ENCODE results near the gene PDE6B.
A peak's percentile ranks its signal among the peaks of the same experiment; 100 is the strongest.

The PDE6B gene

DNA sequence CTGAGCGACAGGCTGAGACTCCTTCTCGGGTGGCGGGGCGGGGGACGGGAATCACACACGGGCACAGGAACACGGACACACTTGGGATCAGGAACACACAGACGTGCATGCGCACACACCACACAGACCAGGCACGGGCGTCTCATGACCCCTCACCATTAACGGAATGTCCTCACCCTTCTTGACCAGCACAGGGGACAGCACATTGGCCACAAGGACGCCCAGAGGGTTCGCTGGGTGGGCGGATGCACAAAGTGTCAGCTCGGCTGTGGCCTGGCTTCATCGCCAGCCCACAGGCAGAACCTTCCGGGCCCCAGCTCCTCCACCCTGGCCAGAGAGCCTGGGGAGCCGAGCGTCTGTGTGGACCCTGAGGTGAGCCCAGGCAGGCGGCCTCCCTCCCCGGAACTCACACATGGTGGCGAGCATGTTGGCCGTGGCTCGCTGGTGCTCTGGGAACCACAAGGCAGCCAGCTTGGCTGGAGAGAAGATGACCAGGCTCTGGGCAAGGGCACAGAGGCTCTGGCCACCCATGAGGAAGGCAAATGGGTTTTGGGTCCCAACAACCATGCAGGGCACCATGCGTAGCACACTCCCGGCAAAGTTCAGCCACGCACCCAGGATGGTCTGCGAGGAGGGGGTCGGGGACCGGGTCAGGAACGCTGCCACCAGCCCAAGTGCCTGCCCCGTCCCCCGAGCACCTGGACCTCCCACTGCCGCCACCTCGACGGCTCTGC, 60.5 kb downstream of the PDE6B start:
- no peak for DNase-seq (ENCODE audit: low read depth)

DNA sequence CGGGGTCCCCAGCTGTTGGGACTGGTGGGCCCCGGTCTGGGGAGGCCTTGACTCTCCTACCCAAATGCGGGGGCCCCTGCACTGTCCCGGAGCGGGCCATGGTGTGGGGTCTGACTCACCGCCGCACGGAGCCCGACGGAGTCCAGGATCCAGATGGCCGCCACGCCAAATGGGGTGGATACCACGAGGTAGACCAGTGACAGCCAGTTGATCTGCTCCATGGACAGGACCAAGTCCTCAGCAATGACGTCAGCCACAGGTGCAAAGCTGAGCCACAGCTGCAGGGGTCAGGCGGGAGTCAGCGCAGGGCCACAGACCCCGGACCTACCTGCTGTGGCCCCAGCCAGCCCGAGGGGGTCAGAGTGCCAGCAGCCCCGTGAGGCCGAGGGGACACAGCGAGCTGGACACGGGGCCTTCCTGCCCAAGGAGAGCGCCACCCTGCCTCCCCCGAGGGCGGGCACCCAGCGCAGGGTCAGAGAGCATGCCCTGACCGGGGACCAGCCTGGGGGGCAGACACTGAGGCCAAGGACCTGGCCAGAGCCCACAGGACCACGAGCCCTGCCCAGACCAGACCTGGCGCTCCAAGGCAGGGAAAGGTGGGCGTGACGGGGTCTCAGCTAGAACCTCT, 61.2 kb downstream of the PDE6B start:
- no peak for DNase-seq (ENCODE audit: low read depth)
- TF ChIP-seq, protein P1, sequence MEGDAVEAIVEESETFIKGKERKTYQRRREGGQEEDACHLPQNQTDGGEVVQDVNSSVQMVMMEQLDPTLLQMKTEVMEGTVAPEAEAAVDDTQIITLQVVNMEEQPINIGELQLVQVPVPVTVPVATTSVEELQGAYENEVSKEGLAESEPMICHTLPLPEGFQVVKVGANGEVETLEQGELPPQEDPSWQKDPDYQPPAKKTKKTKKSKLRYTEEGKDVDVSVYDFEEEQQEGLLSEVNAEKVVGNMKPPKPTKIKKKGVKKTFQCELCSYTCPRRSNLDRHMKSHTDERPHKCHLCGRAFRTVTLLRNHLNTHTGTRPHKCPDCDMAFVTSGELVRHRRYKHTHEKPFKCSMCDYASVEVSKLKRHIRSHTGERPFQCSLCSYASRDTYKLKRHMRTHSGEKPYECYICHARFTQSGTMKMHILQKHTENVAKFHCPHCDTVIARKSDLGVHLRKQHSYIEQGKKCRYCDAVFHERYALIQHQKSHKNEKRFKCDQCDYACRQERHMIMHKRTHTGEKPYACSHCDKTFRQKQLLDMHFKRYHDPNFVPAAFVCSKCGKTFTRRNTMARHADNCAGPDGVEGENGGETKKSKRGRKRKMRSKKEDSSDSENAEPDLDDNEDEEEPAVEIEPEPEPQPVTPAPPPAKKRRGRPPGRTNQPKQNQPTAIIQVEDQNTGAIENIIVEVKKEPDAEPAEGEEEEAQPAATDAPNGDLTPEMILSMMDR (conservative IDR thresholded peaks at IDR 0.05; ENCODE audit: low read length) = no peak
- H3K4me3 ChIP-seq (ENCODE audit: low read length) = no peak overlapping the region

More for the DNA sequence above, 60.5 kb downstream of the PDE6B start:
- TF ChIP-seq, protein P1 (conservative IDR thresholded peaks at IDR 0.05; ENCODE audit: low read length) = no peak
- no peak overlapping the region for H3K4me3 ChIP-seq (ENCODE audit: low read length)

DNA sequence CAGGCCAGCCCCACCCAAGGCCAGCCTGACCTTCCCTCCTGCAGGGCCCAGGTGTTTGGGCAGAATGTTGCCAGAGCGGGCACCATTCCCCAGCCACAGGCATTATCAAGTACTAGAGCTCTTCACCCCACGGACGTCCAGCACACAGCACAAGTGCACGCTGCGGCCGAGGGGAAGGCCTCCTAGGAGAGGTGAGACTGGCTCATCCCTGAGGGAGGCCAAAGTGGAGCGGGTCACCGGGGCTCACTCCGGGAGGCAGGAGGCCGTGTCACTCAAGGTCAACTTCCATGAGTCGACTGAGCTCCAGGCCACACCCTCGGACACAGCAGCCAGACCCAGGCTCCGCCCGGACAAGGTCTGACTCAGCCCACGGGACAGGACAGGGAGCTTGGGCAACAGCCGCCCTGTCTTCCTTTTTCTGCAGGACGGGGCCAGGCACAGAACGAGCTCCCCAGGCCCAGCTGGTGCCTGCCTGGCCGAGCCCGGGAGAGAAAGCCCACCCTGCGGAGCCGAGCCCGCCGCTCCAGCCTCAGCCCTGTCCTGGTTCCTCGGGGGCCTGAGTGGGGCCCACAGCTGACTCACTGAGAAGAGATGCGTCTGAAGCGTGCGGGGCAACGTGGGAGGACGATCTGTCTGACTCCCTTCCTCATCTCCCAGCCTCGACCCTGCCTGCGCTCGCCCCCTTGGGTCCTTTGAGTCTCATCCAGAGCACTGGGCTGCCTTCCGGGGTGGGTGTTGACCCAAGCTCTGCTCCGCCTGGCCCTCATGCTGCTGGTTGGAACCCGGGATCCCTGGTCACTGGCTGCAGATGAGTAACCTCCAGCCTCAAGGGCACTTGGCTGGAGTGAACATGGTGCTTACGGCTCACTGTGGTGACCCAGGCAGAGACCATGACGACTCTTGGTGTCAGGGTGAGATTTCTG, 61.9 kb downstream of the PDE6B start:
- TF ChIP-seq, protein P1 (conservative IDR thresholded peaks at IDR 0.05; ENCODE audit: low read length) = no peak
- peak overlapping the region; percentile 61 for H3K4me3 ChIP-seq (ENCODE audit: low read length)
- DNase-seq (ENCODE audit: low read depth) = peak; percentile 87

DNA sequence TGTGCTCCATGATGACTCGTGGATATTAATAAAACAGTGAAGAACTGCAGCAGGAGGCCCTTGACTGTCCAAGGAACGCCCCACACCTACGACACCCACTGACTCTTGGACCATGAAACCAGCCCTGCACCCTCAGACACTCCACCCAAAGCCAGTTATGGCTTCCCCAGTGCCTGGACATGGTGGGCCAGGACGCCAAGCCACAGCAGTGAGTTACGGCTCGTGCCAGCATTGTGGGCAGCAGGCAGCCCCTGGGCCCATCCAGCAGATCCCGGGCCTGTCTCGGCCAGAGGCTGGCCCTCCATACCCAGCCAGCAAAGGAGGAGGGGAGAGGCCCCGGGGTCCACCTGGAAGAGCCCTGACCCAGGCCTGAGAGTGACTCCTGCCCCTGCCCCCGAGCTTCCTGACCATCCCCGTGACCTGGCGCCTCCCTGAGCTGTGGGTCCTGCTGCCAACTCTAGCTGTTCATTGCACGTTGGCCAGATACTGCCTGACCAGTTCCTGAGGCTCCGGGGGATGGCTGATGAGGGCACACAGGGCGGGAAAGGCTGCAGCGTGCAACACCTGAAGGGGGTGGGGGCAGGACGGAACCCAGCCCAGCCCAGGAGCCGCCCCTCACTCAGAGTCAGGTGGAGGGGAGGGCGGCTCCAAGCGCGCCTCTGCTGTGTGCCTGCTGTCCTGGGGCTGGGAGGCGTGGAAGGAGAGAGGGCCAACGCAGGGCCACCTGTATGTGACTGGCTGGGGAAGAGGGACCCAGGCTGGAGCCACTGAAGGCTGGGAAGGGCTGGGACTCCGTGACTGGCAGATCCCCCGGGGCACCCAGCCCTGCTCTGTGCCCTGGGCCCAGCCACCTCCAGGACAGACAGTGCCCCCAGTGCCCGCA, 62.8 kb downstream of the PDE6B start:
- peak overlapping the region; percentile 61 for H3K4me3 ChIP-seq (ENCODE audit: low read length)
- DNase-seq (ENCODE audit: low read depth) = no peak
- TF ChIP-seq, protein P1 (conservative IDR thresholded peaks at IDR 0.05; ENCODE audit: low read length) = no peak

DNA sequence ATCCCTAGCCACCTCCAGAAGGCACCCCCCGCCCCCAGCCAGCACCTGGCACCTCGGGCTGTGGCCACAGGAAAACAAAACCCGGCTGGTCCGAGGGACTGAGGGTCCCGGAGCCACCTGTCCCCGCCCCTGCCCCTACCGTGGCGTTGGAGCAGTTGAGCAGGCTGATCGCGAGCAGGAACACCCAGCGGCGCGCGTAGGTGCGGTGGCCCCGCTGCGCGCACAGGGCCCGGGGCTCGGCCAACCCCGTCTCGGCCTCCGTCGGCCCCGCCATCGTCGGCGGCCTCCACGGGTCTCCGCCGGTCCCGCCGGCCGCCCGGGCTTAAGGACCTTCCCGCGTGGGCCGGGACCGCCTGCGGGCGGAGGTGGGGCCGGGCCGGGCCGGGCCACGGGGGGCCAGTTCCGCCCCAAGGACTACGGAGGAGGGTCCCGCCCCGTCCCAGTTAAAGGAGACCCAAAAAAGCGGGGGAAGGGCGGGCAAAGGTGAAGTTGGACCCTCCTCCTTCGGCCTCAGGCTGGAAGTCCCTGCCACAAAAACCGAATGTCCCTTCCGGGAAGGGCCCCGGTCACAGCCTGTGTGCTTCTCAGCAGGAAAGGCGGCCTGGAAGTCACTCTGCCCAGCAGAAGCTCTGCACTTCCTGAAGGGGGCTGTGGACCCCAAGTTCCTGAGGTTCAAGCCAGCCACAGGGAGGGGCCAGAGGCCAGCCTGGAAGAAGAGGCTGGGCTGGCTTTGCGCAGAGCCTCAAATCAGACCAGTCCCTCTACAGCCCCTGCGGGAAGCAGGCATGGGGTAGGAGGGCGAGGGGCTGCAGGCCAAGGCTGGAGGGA, 63.7 kb downstream of the PDE6B start, which contains the start of gene SLC49A3:
Gene SLC49A3 (minus strand): TSS at position 298 of the 828 bp plus-strand sequence. CDS start 24 bp downstream, at position 274.
- TF ChIP-seq, protein P1 (conservative IDR thresholded peaks at IDR 0.05; ENCODE audit: low read length) = 0 out of 2 replicates have a peak, but pooled peaks have one; percentile 11
- DNase-seq (ENCODE audit: low read depth) = peak; percentile 25
- H3K4me3 ChIP-seq (ENCODE audit: low read length) = peak within 1 kb of the TSS; percentile 61

Data from AG10803 (cell line).